ENCODE results near the gene GPSM1.

DNA sequence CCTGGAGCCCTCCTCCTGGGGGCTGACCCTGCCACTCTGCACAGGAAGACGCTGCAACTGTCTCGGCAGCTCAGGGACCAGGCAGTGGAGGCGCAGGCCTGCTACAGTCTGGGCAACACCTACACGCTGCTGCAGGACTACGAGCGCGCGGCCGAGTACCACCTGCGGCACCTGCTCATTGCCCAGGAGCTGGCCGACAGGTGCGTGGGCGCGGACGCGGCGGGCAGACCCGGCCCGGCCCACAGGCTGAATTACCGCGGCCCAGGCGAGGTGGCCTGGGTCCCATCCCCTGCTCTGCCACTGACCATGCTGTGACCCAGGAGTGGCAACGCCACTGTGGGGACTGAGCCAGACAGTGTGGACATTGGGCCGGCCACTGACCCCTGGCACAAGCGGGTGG is 11.2 kb downstream of the GPSM1 start:
- TF ChIP-seq, protein P1, sequence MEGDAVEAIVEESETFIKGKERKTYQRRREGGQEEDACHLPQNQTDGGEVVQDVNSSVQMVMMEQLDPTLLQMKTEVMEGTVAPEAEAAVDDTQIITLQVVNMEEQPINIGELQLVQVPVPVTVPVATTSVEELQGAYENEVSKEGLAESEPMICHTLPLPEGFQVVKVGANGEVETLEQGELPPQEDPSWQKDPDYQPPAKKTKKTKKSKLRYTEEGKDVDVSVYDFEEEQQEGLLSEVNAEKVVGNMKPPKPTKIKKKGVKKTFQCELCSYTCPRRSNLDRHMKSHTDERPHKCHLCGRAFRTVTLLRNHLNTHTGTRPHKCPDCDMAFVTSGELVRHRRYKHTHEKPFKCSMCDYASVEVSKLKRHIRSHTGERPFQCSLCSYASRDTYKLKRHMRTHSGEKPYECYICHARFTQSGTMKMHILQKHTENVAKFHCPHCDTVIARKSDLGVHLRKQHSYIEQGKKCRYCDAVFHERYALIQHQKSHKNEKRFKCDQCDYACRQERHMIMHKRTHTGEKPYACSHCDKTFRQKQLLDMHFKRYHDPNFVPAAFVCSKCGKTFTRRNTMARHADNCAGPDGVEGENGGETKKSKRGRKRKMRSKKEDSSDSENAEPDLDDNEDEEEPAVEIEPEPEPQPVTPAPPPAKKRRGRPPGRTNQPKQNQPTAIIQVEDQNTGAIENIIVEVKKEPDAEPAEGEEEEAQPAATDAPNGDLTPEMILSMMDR (IDR thresholded peaks at IDR 0.05) = no peak
- no peak for TF ChIP-seq POLR2A (IDR thresholded peaks at IDR 0.05)
